Lower lobe of right lung (tissue), 2 donors: Measurements from ENCODE around the gene MAPKAP1. TPM values are rescaled to one million over a fixed set of nuclear protein-coding genes. Genes with fewer than 3 reads are reported as not detected.

Source experiments
- ATAC-seq, 2 donors: fragments of 200-7000 bp; cut with Tn5 transposase; one replicate each; pipeline ENCODE4 v1.9.1; 2020 to 2022; ENCODE audit warnings: mild to moderate bottlenecking in 2 of 2, moderate library complexity in 2 of 2
- DNase-seq: peaks from one replicate; pipeline ENCODE4 v3.0.0-alpha.2; 2020
- H3K27ac ChIP-seq: fragments of 200-600 bp; one replicate; pipeline ENCODE4 v1.8.0; 2022
- H3K27me3 ChIP-seq: fragments of 200-600 bp; one replicate; pipeline ENCODE4 v1.8.0; 2022; ENCODE audit warnings: low read depth
- H3K36me3 ChIP-seq: fragments of 200-600 bp; one replicate; pipeline ENCODE4 v1.8.0; 2022; ENCODE audit warnings: mild to moderate bottlenecking
- H3K4me1 ChIP-seq: fragments of 200-600 bp; one replicate; pipeline ENCODE4 v1.8.0; 2022
- H3K4me3 ChIP-seq: fragments of 200-600 bp; one replicate; pipeline ENCODE4 v1.8.0; 2022; ENCODE audit warnings: mild to moderate bottlenecking
- H3K9me3 ChIP-seq: fragments of 200-600 bp; one replicate; pipeline ENCODE4 v1.8.0; 2022
- CTCF ChIP-seq: fragments of 200-600 bp; IDR thresholded peaks from one replicate; pipeline ENCODE4 v1.8.0; 2022; ENCODE audit warnings: antibody characterized with exemption, mild to moderate bottlenecking
- intact Hi-C: fragments of 100-400 bp; cut with DNase I; formaldehyde crosslinking; loops from one replicate; pipeline ENCODE4 v1.11.0; 2022
- total RNA-seq: library from RNA; stranded (reverse); fragmentation: NEBNext Ultra II Directional; extraction: Animal tissue kit (Norgen Biotek cat#: 25700); gene quantifications from one replicate; pipeline ENCODE4 v1.2.1, GENCODE V29; 2021
- donor health status: DM: no; HTN: yes; CAD: no; lungs with severe emphysema.

The MAPKAP1 gene
- total RNA-seq, 1 donor from 2014 or later, result 71.5 TPM

- ATAC-seq, result no peak
- Histone ChIP-seq H3K9me3 (no peaks in the 10 kb centered on the region), H3K4me1 (peaks cover 47% of the 10 kb centered on the region), H3K4me3 (peak overlapping the region; percentile 90), H3K27ac (peak overlapping the region; percentile 53), H3K27me3 (no peaks in the 10 kb centered on the region), H3K36me3 (no peaks in the 10 kb centered on the region)
- intact Hi-C loops, result no loop called here
- DNase-seq, result no peak
- no peak for TF ChIP-seq CTCF
These were observed 43.6 kb upstream of the MAPKAP1 start for GRCh38 chr9:125750627-125751011.

GRCh38 chr9:125749951-125750626 is 43.1 kb upstream of the MAPKAP1 start:
- H3K27ac ChIP-seq, result peak overlapping the region; percentile 53
- H3K27me3 ChIP-seq, result no peaks in the 10 kb centered on the region
- H3K9me3 ChIP-seq, result no peaks in the 10 kb centered on the region
- no peaks in the 10 kb centered on the region for H3K36me3 ChIP-seq
- peaks cover 49% of the 10 kb centered on the region for H3K4me1 ChIP-seq
- DNase-seq (no peak), ATAC-seq (no peak)
- intact Hi-C loops, result no loop called here
- no peak for TF ChIP-seq CTCF
- peak overlapping the region; percentile 90 for H3K4me3 ChIP-seq

GRCh38 chr9:125749287-125749935 is 42.4 kb upstream of the MAPKAP1 start:
- intact Hi-C loops, result no loop called here
- Histone ChIP-seq H3K27ac (peak overlapping the region; percentile 83), H3K27me3 (no peaks in the 10 kb centered on the region), H3K9me3 (no peaks in the 10 kb centered on the region), H3K4me3 (peak overlapping the region; percentile 90), H3K36me3 (no peaks in the 10 kb centered on the region), H3K4me1 (peaks cover 49% of the 10 kb centered on the region)
- ATAC-seq, result no peak
- DNase-seq, result no peak
- no peak for TF ChIP-seq CTCF

GRCh38 chr9:125748446-125749099 is 41.6 kb upstream of the MAPKAP1 start:
- Histone ChIP-seq H3K9me3 (no peaks in the 10 kb centered on the region), H3K36me3 (no peaks in the 10 kb centered on the region), H3K4me3 (peak overlapping the region; percentile 90), H3K4me1 (peaks cover 49% of the 10 kb centered on the region), H3K27ac (peak overlapping the region; percentile 83), H3K27me3 (no peaks in the 10 kb centered on the region)
- ATAC-seq, result no peak
- intact Hi-C loops, result no loop called here
- DNase-seq, result no peak
- TF ChIP-seq CTCF, result no peak

- intact Hi-C loops, result no loop called here
- Histone ChIP-seq H3K4me1 (peaks cover 49% of the 10 kb centered on the region), H3K27me3 (no peaks in the 10 kb centered on the region), H3K9me3 (no peaks in the 10 kb centered on the region), H3K36me3 (no peaks in the 10 kb centered on the region), H3K4me3 (peak overlapping the region; percentile 90), H3K27ac (peak overlapping the region; percentile 83)
- TF ChIP-seq CTCF, result no peak
- ATAC-seq, result peak in 1 of 2 donors; percentile 5
- DNase-seq, result peak; percentile 73
These were observed 40.9 kb upstream of the MAPKAP1 start for GRCh38 chr9:125747765-125748445.
